ENCODE results near the gene CMIP. TPM values are rescaled to one million over a fixed set of nuclear protein-coding genes. Genes with fewer than 3 reads are reported as not detected.
A peak's percentile ranks its signal among the peaks of the same experiment; 100 is the strongest.

CMIP gene
- total RNA-seq, 4 donors from 2014 or later = 40.0 to 69.6 (median 47.0) TPM

GRCh38 chr16:81714583-81714982, 270.0 kb downstream of the CMIP start:
- 95% methylated on average over 7 of the region's 7 CpGs; no CpG with 5 or more reads in 1 of the 2 donors for WGBS, 2 donors (ENCODE audit: low coverage in 1 of 2)
- peaks cover 0 to 37% (median 13%) of the 10 kb centered on the region in 4 donors for H3K4me1 ChIP-seq
- H3K4me3 ChIP-seq = no peak overlapping the region
- no peak for DNase-seq
- peak overlapping the region; percentile 57 to 70 (median 64) for H3K27ac ChIP-seq
- H3K36me3 ChIP-seq = peaks cover 0 to 6% (median under 1%) of the 10 kb centered on the region in 4 donors
- no peak for TF ChIP-seq POLR2AphosphoS5 (IDR thresholded peaks at IDR 0.05)
- no peak for TF ChIP-seq CTCF (IDR thresholded peaks at IDR 0.05)
- no peak for TF ChIP-seq EP300 (IDR thresholded peaks at IDR 0.05; ENCODE audit: low read depth)
- no peak for TF ChIP-seq POLR2A (IDR thresholded peaks at IDR 0.05)
- no peaks in the 10 kb centered on the region for H3K27me3 ChIP-seq
- intact Hi-C loops (cut with DNase I; ENCODE audit: low total_unique reads) = no loop called here
- H3K9me3 ChIP-seq = no peaks in the 10 kb centered on the region
- in situ Hi-C loops (cut with MboI; ENCODE audit: low pct_ligation_motif_present in 1 of 4, low pct_unique_long_range_greater_than_20kb in 1 of 4, low sequenced_read_pairs in 3 of 4) = no loop called here

- intact Hi-C loops (cut with DNase I; ENCODE audit: low total_unique reads) (no loop called here), in situ Hi-C loops (cut with MboI; ENCODE audit: low pct_ligation_motif_present in 1 of 4, low pct_unique_long_range_greater_than_20kb in 1 of 4, low sequenced_read_pairs in 3 of 4) (no loop called here)
- Histone ChIP-seq H3K9me3 (no peaks in the 10 kb centered on the region), H3K27me3 (no peaks in the 10 kb centered on the region), H3K36me3 (no peaks in the 10 kb centered on the region), H3K4me1 (peaks cover 0 to 37% (median 13%) of the 10 kb centered on the region in 4 donors), H3K27ac (peak overlapping the region; percentile 57 to 70 (median 64)), H3K4me3 (no peak overlapping the region)
- 29 to 44% methylated on average over 8 to 11 of the region's 11 CpGs for WGBS, 2 donors (ENCODE audit: low coverage in 1 of 2)
- TF ChIP-seq POLR2AphosphoS5 (IDR thresholded peaks at IDR 0.05) (peak in 1 of 3 donors; percentile 40), EP300 (IDR thresholded peaks at IDR 0.05; ENCODE audit: low read depth) (no peak)
- DNase-seq = no peak
These were observed 271.0 kb downstream of the CMIP start for GRCh38 chr16:81715358-81716196.

DNA sequence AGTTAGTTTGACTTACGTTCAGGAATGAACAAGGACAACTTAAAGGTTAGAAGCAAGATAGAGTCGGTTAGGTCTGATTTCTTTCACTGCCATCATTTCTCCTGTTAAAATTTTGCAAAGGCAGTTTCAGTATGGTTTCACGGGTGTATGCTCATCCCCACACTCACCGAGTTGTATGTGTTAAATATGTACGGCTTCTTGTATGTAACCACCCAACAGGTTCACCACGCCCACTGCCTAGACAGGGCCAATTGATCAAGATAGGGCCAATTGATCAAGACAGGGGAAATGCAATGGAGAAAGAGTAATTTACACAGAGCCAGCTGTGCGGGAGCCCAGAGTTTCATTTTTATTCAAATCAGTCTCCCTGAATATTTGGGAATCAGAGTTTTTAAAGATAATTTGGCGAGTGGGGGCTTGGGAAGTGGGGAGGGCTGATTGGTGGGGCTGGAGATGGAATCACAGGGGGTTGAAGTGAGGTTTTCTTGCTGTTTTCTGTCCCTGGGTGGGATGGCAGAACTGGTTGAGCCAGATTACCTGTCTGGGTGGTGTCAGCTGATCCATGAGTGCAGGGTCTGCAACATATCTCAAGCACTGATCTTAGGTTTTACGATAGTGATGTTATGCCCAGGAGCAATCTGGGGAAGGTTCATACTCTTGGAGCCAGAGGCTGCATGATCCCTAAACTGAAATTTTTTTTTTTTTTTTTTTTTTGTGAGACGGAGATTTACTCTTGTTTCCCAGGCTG, 272.0 kb downstream of the CMIP start:
- peak overlapping the region; percentile 37 to 70 (median 60) for H3K27ac ChIP-seq
- H3K4me1 ChIP-seq = peaks cover 0 to 33% (median 8%) of the 10 kb centered on the region in 4 donors
- TF ChIP-seq CTCF (IDR thresholded peaks at IDR 0.05) (no peak), POLR2AphosphoS5 (IDR thresholded peaks at IDR 0.05) (no peak), POLR2A (IDR thresholded peaks at IDR 0.05) (no peak), EP300 (IDR thresholded peaks at IDR 0.05; ENCODE audit: low read depth) (no peak)
- no peaks in the 10 kb centered on the region for H3K36me3 ChIP-seq
- in situ Hi-C loops (cut with MboI; ENCODE audit: low pct_ligation_motif_present in 1 of 4, low pct_unique_long_range_greater_than_20kb in 1 of 4, low sequenced_read_pairs in 3 of 4) (no loop called here), intact Hi-C loops (cut with DNase I; ENCODE audit: low total_unique reads) (no loop called here)
- DNase-seq = no peak
- whole genome bisulfite sequencing, 2 donors (ENCODE audit: low coverage in 1 of 2) = 76 to 77% methylated on average over 7 to 10 of the region's 10 CpGs
- H3K9me3 ChIP-seq = no peaks in the 10 kb centered on the region
- H3K4me3 ChIP-seq = no peak overlapping the region
- no peaks in the 10 kb centered on the region for H3K27me3 ChIP-seq

- TF ChIP-seq EP300 (IDR thresholded peaks at IDR 0.05; ENCODE audit: low read depth) (no peak), CTCF (IDR thresholded peaks at IDR 0.05) (no peak), POLR2A (IDR thresholded peaks at IDR 0.05) (no peak), POLR2AphosphoS5 (IDR thresholded peaks at IDR 0.05) (no peak)
- no peak overlapping the region for H3K4me3 ChIP-seq
- H3K9me3 ChIP-seq = no peaks in the 10 kb centered on the region
- no peaks in the 10 kb centered on the region for H3K27me3 ChIP-seq
- peaks cover 0 to 33% (median 6%) of the 10 kb centered on the region in 4 donors for H3K4me1 ChIP-seq
- 63% methylated on average over 8 of the region's 8 CpGs for WGBS, 2 donors (ENCODE audit: low coverage in 1 of 2)
- intact Hi-C loops (cut with DNase I; ENCODE audit: low total_unique reads) (no loop called here), in situ Hi-C loops (cut with MboI; ENCODE audit: low pct_ligation_motif_present in 1 of 4, low pct_unique_long_range_greater_than_20kb in 1 of 4, low sequenced_read_pairs in 3 of 4) (no loop called here)
- H3K36me3 ChIP-seq = no peaks in the 10 kb centered on the region
- peak overlapping the region in 3 of 4 donors; percentile 4 to 69 (median 42) for H3K27ac ChIP-seq
- DNase-seq = no peak
These were observed 273.1 kb downstream of the CMIP start for GRCh38 chr16:81717662-81718189.

Data from transverse colon (tissue), 4 donors.